T-cell (primary cell): ENCODE data around the gene ACSF3. TPM values are rescaled to one million over a fixed set of nuclear protein-coding genes. Genes with fewer than 3 reads are reported as not detected.

Experiments
- ATAC-seq, 4 experiments: fragments of 200-7000 bp in 3 of 4; fragments of 150-1000 bp in 1 of 4; cut with Tn5 transposase; replicated peaks in 1 of 4; 1 replicate in 3 of 4; 2 replicates in 1 of 4; pipeline ENCODE4 v1.10.0; 2021; ENCODE audit warnings: moderate library complexity in 3 of 4, mild to moderate bottlenecking in 2 of 4, moderate number of reproducible peaks in 1 of 4
- CTCF ChIA-PET, 2 donors: fragments of 300-600 bp; sonication (Branson Sonifier 250); formaldehyde crosslinking; loops; one replicate each; lab custom pipeline; 2022; ENCODE audit warnings: antibody characterized with exemption in 2 of 2; lab: Charles Lee
- POLR2A ChIA-PET, 2 donors: fragments of 300-600 bp; sonication (Branson Sonifier 250); formaldehyde crosslinking; loops; one replicate each; lab custom pipeline; 2022; ENCODE audit warnings: antibody characterized with exemption in 2 of 2; lab: Charles Lee
- DNase-seq, 35 experiments: peaks; one replicate each; pipeline versions ENCODE4 v3.0.0 to v3.0.0-alpha.2; 2013 to 2023
- H3K27ac ChIP-seq: one replicate; pipeline ENCODE4 v1.5.1; 2013; ENCODE audit warnings: low read length
- H3K27me3 ChIP-seq, 2 experiments: replicated peaks in 1 of 2; 1 replicate in 1 of 2; 2 replicates in 1 of 2; pipeline versions ENCODE4 v1.6.1 to v1.7.0; 2013; ENCODE audit warnings: low read length in 1 of 2, mixed read lengths in 1 of 2; ENCODE audit not compliant: control insufficient read depth in 2 of 2, insufficient read depth in 2 of 2; ENCODE audit errors: extremely low read depth in 1 of 2
- H3K36me3 ChIP-seq, 2 donors: 1 replicate in 1 of 2; 2 replicates in 1 of 2; pipeline versions ENCODE4 v1.6.1 to v1.7.0; 2013; ENCODE audit warnings: low read length in 1 of 2; ENCODE audit not compliant: control insufficient read depth in 2 of 2, insufficient read depth in 1 of 2; ENCODE audit errors: extremely low read depth in 1 of 2
- H3K4me1 ChIP-seq, 2 experiments: 1 replicate in 1 of 2; 2 replicates in 1 of 2; pipeline versions ENCODE4 v1.6.1 to v1.7.0; 2013; ENCODE audit warnings: low read length in 2 of 2, mixed read lengths in 1 of 2; ENCODE audit not compliant: insufficient read depth in 2 of 2, control insufficient read depth in 1 of 2; ENCODE audit errors: extremely low read depth in 1 of 2
- H3K4me3 ChIP-seq, 2 donors: 1 replicate in 1 of 2; 2 replicates in 1 of 2; pipeline versions ENCODE4 v1.5.1 to v1.7.0; 2013; ENCODE audit warnings: mild to moderate bottlenecking in 2 of 2, low read length in 1 of 2, moderate library complexity in 1 of 2; ENCODE audit not compliant: control insufficient read depth in 1 of 2; ENCODE audit errors: extremely low read depth in 1 of 2
- H3K9me3 ChIP-seq: 2 replicates; pipeline ENCODE4 v1.7.0; 2013
- H3K27ac Mint-ChIP-seq, 2 donors: one replicate each; pipeline ENCODE4 v1.8.0; 2020 to 2021; ENCODE audit warnings: mild to moderate bottlenecking in 2 of 2, mixed read lengths in 2 of 2
- H3K27me3 Mint-ChIP-seq, 2 donors: one replicate each; pipeline ENCODE4 v1.8.0; 2021 to 2022; ENCODE audit warnings: mixed read lengths in 2 of 2
- H3K36me3 Mint-ChIP-seq: one replicate; pipeline ENCODE4 v1.8.0; 2021; ENCODE audit warnings: mixed read lengths
- H3K4me1 Mint-ChIP-seq, 3 donors: one replicate each; pipeline ENCODE4 v1.8.0; 2020 to 2022; ENCODE audit warnings: mixed read lengths in 3 of 3, mild to moderate bottlenecking in 1 of 3
- H3K4me3 Mint-ChIP-seq, 3 donors: one replicate each; pipeline ENCODE4 v1.8.0; 2020 to 2022; ENCODE audit warnings: mild to moderate bottlenecking in 3 of 3, mixed read lengths in 3 of 3, moderate library complexity in 3 of 3
- H3K9me3 Mint-ChIP-seq, 3 donors: one replicate each; pipeline ENCODE4 v1.8.0; 2020 to 2022; ENCODE audit warnings: mixed read lengths in 3 of 3
- WGBS: methylation state at CpG from one replicate; pipeline ENCODE4 v1.1.5; 2013; ENCODE audit warnings: missing lambda C conversion rate; ENCODE audit not compliant: insufficient coverage; 5-methylcytosine and 5-hydroxymethylcytosine counted together
- total RNA-seq, 35 experiments: library from RNA in 6 of 35; stranded (reverse) in 6 of 35; fragments of 120-200 nt in 1 of 35; gene quantifications; one replicate each; pipeline versions ENCODE4 v1.2.1 to v1.2.4 and lab custom pipeline; 2013 to 2026

Gene ACSF3
- total RNA-seq, 5 donors from 2014 or later (not counting 1 experiment from before 2014, with no cell fraction given): 70.5 to 102 (median 79.9) TPM

GRCh38 chr16:89145406-89146161 lies 51.9 kb downstream of the ACSF3 start:
- POLR2A ChIA-PET: interaction anchor here in 1 of 2 donors (0.5 kb wide), 1 partner anchor 28 kb away, joined by 3 read pairs; no protein-coding TSS in a partner anchor
- CTCF ChIA-PET: no interaction called here

GRCh38 chr16:89146211-89147005 lies 52.8 kb downstream of the ACSF3 start:
- Histone ChIP-seq H3K4me1 (no peaks in the 10 kb centered on the region), H3K36me3 (peaks cover 11 to 46% of the 10 kb centered on the region in 2 donors), H3K27me3 (no peaks in the 10 kb centered on the region), H3K9me3 (no peaks in the 10 kb centered on the region), H3K27ac (no peak overlapping the region), H3K4me3 (no peak overlapping the region)
- H3K27me3 Mint-ChIP-seq: no peaks in the 10 kb centered on the region
- no peak overlapping the region for H3K4me3 Mint-ChIP-seq
- ChIA-PET POLR2A (no interaction called here), CTCF (no interaction called here)
- no peak overlapping the region for H3K27ac Mint-ChIP-seq
- H3K9me3 Mint-ChIP-seq: peaks cover 3 to 8% (median 6%) of the 10 kb centered on the region in 3 donors
- H3K36me3 Mint-ChIP-seq: peaks cover 42% of the 10 kb centered on the region
- 98% methylated on average over 18 of the region's 21 CpGs for WGBS
- ATAC-seq: no peak
- H3K4me1 Mint-ChIP-seq: peaks cover 0 to 5% (median 0%) of the 10 kb centered on the region in 3 donors
- peak in 1 of 35 experiments; percentile 0 for DNase-seq

More at GRCh38 chr16:89145406-89146161, 51.9 kb downstream of the ACSF3 start:
- Histone ChIP-seq H3K36me3 (peaks cover 11 to 47% of the 10 kb centered on the region in 2 donors), H3K4me3 (no peak overlapping the region), H3K27ac (no peak overlapping the region), H3K27me3 (no peaks in the 10 kb centered on the region), H3K4me1 (no peaks in the 10 kb centered on the region), H3K9me3 (no peaks in the 10 kb centered on the region)
- H3K27ac Mint-ChIP-seq: no peak overlapping the region
- 98% methylated on average over 19 of the region's 25 CpGs for WGBS
- ATAC-seq: no peak
- no peak overlapping the region for H3K4me3 Mint-ChIP-seq
- peak in 1 of 35 experiments; percentile 3 for DNase-seq
- H3K36me3 Mint-ChIP-seq: peaks cover 36% of the 10 kb centered on the region
- peaks cover 0 to 5% (median 0%) of the 10 kb centered on the region in 3 donors for H3K4me1 Mint-ChIP-seq
- no peaks in the 10 kb centered on the region for H3K27me3 Mint-ChIP-seq
- H3K9me3 Mint-ChIP-seq: peaks cover 3 to 8% (median 6%) of the 10 kb centered on the region in 3 donors

- H3K27me3 Mint-ChIP-seq: no peaks in the 10 kb centered on the region
- Histone ChIP-seq H3K4me1 (no peaks in the 10 kb centered on the region), H3K36me3 (peaks cover 11 to 43% of the 10 kb centered on the region in 2 donors), H3K4me3 (no peak overlapping the region), H3K27me3 (no peaks in the 10 kb centered on the region), H3K9me3 (no peaks in the 10 kb centered on the region), H3K27ac (no peak overlapping the region)
- DNase-seq (no peak), ATAC-seq (no peak)
- H3K36me3 Mint-ChIP-seq: peaks cover 42% of the 10 kb centered on the region
- peaks cover 0 to 5% (median 0%) of the 10 kb centered on the region in 3 donors for H3K4me1 Mint-ChIP-seq
- POLR2A ChIA-PET: no interaction called here
- CTCF ChIA-PET: no interaction called here
- H3K27ac Mint-ChIP-seq: no peak overlapping the region
- H3K9me3 Mint-ChIP-seq: peaks cover 3 to 8% (median 6%) of the 10 kb centered on the region in 3 donors
- WGBS: 87% methylated on average over 4 of the region's 11 CpGs
- H3K4me3 Mint-ChIP-seq: no peak overlapping the region
Observed at GRCh38 chr16:89147085-89147817, 53.6 kb downstream of the ACSF3 start.

- no peak for ATAC-seq
- H3K36me3 ChIP-seq: peaks cover 15 to 35% of the 10 kb centered on the region in 2 donors
- H3K27ac Mint-ChIP-seq: peak overlapping the region; percentile 30 to 66
- peaks cover 3 to 8% (median 6%) of the 10 kb centered on the region in 3 donors for H3K9me3 Mint-ChIP-seq
- H3K4me3 Mint-ChIP-seq: no peak overlapping the region
- H3K27me3 Mint-ChIP-seq: no peaks in the 10 kb centered on the region
- H3K27ac ChIP-seq: no peak overlapping the region
- CTCF ChIA-PET: no interaction called here
- H3K9me3 ChIP-seq: no peaks in the 10 kb centered on the region
- POLR2A ChIA-PET: no interaction called here
- no peaks in the 10 kb centered on the region for H3K4me1 ChIP-seq
- 95% methylated on average over 6 of the region's 9 CpGs for WGBS
- peaks cover 40% of the 10 kb centered on the region for H3K36me3 Mint-ChIP-seq
- no peaks in the 10 kb centered on the region for H3K27me3 ChIP-seq
- DNase-seq: no peak
- peaks cover 0 to 5% (median 0%) of the 10 kb centered on the region in 3 donors for H3K4me1 Mint-ChIP-seq
- H3K4me3 ChIP-seq: peak overlapping the region in 1 of 2 donors; percentile 18
Observed at GRCh38 chr16:89149386-89149785, 55.7 kb downstream of the ACSF3 start.

- no peak for ATAC-seq
- 98% methylated on average over 13 of the region's 18 CpGs for WGBS
- Mint-ChIP-seq H3K4me3 (no peak overlapping the region), H3K27ac (no peak overlapping the region), H3K36me3 (peaks cover 40% of the 10 kb centered on the region), H3K4me1 (peaks cover 0 to 5% (median 0%) of the 10 kb centered on the region in 3 donors), H3K9me3 (peaks cover 3 to 8% (median 6%) of the 10 kb centered on the region in 3 donors), H3K27me3 (no peaks in the 10 kb centered on the region)
- CTCF ChIA-PET: no interaction called here
- Histone ChIP-seq H3K27ac (no peak overlapping the region), H3K36me3 (peaks cover 9 to 33% of the 10 kb centered on the region in 2 donors), H3K4me3 (no peak overlapping the region), H3K4me1 (no peaks in the 10 kb centered on the region), H3K9me3 (no peaks in the 10 kb centered on the region), H3K27me3 (no peaks in the 10 kb centered on the region)
- DNase-seq: no peak
- POLR2A ChIA-PET: no interaction called here
Observed at GRCh38 chr16:89150090-89150835, 56.6 kb downstream of the ACSF3 start.
